ENCODE results near the gene PLEKHG4.

GRCh38 chr16:67298277-67298676 is 18.9 kb downstream of the PLEKHG4 start:
- TF ChIP-seq CTCF (IDR thresholded peaks at IDR 0.05; ENCODE audit: low read depth, low read length) = no peak
- no peak for TF ChIP-seq EZH2phosphoT487 (IDR thresholded peaks at IDR 0.05; ENCODE audit: low read depth)

Measured in OCI-LY3 (cell line).